Mesothelial cell of epicardium (in vitro differentiated cells): ENCODE data around the gene SLC7A10. TPM values are rescaled to one million over a fixed set of nuclear protein-coding genes. Genes with fewer than 3 reads are reported as not detected.

Experiments used
- DNase-seq, 2 experiments: peaks; one replicate each; pipeline ENCODE4 v3.0.0; 2021; ENCODE audit warnings: low spot score in 2 of 2; ENCODE audit not compliant: unreplicated experiment in 2 of 2
- H3K27ac Mint-ChIP-seq: 2 replicates; pipeline ENCODE4 v1.8.0; 2021; ENCODE audit warnings: mixed read lengths
- H3K27me3 Mint-ChIP-seq: 2 replicates; pipeline ENCODE4 v1.8.0; 2021; ENCODE audit warnings: low read depth, mixed read lengths
- H3K36me3 Mint-ChIP-seq: 2 replicates; pipeline ENCODE4 v1.8.0; 2021; ENCODE audit warnings: mixed read lengths
- H3K4me1 Mint-ChIP-seq: 2 replicates; pipeline ENCODE4 v1.8.0; 2021; ENCODE audit warnings: mixed read lengths
- H3K4me3 Mint-ChIP-seq: 2 replicates; pipeline ENCODE4 v1.8.0; 2021; ENCODE audit warnings: mild to moderate bottlenecking, moderate library complexity, mixed read lengths
- H3K9me3 Mint-ChIP-seq: 2 replicates; pipeline ENCODE4 v1.8.0; 2021; ENCODE audit warnings: mixed read lengths
- CTCF ChIP-seq: fragments of 200-600 bp; sonication (generic); IDR thresholded peaks from one replicate; pipeline ENCODE4 v1.5.0; 2021; ENCODE audit warnings: antibody characterized with exemption; ENCODE audit not compliant: unreplicated experiment
- total RNA-seq: library from RNA; stranded (reverse); gene quantifications from 3 replicates; pipeline ENCODE4 v1.2.1, GENCODE V29; 2021

Gene SLC7A10
- total RNA-seq, 1 donor from 2014 or later = 0.92 TPM

GRCh38 chr19:33159893-33160292, 65.8 kb downstream of the SLC7A10 start:
- Mint-ChIP-seq H3K4me3 (no peak overlapping the region), H3K4me1 (peaks cover 2% of the 10 kb centered on the region), H3K27me3 (no peaks in the 10 kb centered on the region), H3K36me3 (no peaks in the 10 kb centered on the region), H3K9me3 (no peaks in the 10 kb centered on the region), H3K27ac (no peak overlapping the region)
- no peak for DNase-seq
- no peak for TF ChIP-seq CTCF

- Mint-ChIP-seq H3K4me3 (no peak overlapping the region), H3K36me3 (no peaks in the 10 kb centered on the region), H3K9me3 (no peaks in the 10 kb centered on the region), H3K4me1 (peaks cover 2% of the 10 kb centered on the region), H3K27me3 (no peaks in the 10 kb centered on the region), H3K27ac (no peak overlapping the region)
- no peak for DNase-seq
- no peak for TF ChIP-seq CTCF
These were observed 66.5 kb downstream of the SLC7A10 start for GRCh38 chr19:33159149-33159548.

Other genes starting within 250 kb of the SLC7A10 start
- 22.2 to 25.9 TPM (median 23.3 TPM) in 3 replicates for gene RHPN2, start 161.0 kb downstream of the SLC7A10 start, total RNA-seq
- gene GPATCH1, start 144.7 kb downstream of the SLC7A10 start, total RNA-seq = 10.5 to 13.5 TPM (median 10.7 TPM) in 3 replicates
- gene WDR88, start 93.7 kb downstream of the SLC7A10 start, total RNA-seq = not detected in 3 replicates
- 28.3 to 34.1 TPM (median 29.5 TPM) in 3 replicates for gene LRP3, start 31.5 kb downstream of the SLC7A10 start, total RNA-seq
- 8.5 to 10.1 TPM (median 9.4 TPM) in 3 replicates for gene CEBPA, start 76.7 kb upstream of the SLC7A10 start, total RNA-seq
- gene CEBPG, start 147.9 kb upstream of the SLC7A10 start, total RNA-seq = 19.5 to 20.6 TPM (median 19.8 TPM) in 3 replicates